D721Med (cell line): ENCODE results near the gene PLPP7.
"Not testable (repeated sequence)": the region's sequence is repeated elsewhere in the genome, so short reads cannot be mapped to it uniquely, and the experiment has no call there.

Experiments used
- DNase-seq: peaks from one replicate; pipeline ENCODE4 v3.0.0; 2011; ENCODE audit warnings: low spot score; ENCODE audit not compliant: insufficient read length
- FAIRE-seq: peaks from 2 replicates; lab custom pipeline; 2011; peaks lifted over from hg19 to GRCh38; lab: Jason Lieb, UNC
- CTCF ChIP-seq: IDR thresholded peaks from 2 replicates; pipeline ENCODE4 v1.5.1; 2012; ENCODE audit warnings: mild to moderate bottlenecking, control low read depth; ENCODE audit not compliant: insufficient read depth; ENCODE audit errors: missing control alignments

The PLPP7 gene

GRCh38 chr9:131346559-131346958, 57.0 kb downstream of the PLPP7 start:
- no peak for TF ChIP-seq CTCF
- FAIRE-seq = no peak

DNA sequence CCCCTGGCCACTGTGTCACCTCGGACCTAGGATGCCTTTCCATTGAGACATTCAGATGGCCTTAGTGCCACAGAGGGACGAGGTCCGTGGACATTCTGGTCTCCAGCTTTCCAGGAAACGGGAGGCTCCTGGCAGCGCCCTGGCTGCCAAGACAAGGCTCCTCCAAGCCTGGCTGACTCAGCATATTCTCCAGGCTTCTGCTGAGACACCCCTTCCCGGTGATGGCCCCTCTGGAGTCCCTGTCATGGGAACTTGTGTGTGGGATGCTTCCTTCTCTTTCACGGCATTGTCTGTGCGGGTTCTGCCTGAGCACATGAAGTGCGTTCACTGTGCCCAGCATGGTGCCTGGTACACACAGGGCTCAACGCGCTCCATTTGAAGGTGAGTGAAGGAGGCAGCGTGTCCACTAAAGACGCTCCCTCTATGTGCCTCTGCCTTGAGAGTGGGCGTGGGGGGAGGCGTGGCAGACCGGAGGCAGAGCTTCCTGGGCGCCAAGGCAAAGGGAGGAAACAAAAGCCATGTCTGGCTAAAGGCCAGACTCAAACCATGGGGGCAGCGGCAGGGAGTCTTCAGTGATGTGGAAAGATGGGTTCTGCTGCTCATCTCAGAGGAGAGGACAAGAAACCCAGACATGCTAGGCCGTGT, 58.0 kb downstream of the PLPP7 start:
- no peak for TF ChIP-seq CTCF
- no peak for DNase-seq
- no peak for FAIRE-seq

More at GRCh38 chr9:131346559-131346958, 57.0 kb downstream of the PLPP7 start:
- no peak for DNase-seq

DNA sequence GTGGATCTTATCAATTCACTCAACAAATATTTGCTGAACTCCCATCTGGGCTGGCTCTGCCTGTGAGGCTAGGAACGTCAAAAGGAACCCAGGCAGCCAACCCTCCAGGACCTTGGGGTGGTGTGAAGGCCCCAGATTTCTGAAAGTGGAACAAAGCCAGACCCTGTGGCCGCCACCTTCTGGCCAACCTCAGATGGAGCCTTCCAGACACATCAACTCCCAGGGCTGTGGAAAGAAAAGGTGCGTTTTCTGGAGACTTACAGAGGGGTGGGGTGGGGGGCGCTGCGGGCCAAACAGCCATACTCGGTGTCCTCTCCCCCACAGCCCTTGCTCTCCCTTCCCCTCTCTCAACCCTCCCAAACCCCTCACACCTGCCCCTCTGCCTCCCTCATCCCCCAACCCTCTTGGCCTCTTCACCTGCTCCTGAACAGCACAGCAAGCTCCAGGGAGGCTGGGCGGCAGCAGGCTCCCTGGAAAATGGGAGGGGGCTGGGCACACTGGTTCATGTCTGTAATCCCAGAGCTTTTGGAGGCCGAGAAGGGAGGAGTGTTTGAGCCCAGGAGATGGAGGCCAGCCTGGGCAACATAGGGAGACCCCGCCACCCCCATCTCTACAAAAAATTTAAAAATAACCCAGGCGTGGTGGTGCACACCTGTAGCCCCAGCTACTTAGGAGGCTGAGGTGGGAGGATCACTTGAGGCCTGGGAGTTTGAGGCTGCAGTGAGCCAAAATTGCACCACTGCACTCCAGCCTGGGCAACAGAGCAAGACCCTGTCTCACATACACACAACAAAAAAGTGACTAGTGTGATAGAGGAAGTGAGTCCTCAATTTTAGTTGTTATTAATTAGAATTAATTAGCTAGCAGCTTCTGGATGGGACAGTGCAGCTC, 59.4 kb downstream of the PLPP7 start:
- TF ChIP-seq CTCF = no peak
- DNase-seq = no peak

DNA sequence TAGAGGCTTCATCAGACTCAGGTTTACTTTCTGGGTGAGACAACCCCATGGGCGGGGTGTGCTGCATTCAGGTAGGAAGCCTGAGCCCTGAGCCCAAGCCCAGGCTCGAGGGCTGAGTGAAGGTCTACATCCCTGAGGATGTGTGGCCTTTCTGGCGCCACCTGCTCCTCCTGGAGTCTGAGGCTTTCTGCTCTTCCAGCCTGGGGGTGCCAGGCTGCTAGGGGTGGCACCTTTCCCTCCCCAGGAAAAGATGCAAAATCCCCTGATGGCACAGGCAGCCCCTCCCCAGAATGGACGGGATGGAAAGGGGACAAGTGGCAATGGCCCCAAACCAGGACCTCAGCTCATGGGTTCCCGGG, 60.0 kb downstream of the PLPP7 start:
- DNase-seq = no peak
- FAIRE-seq = no peak
- TF ChIP-seq CTCF = no peak

More for the DNA sequence above, 59.4 kb downstream of the PLPP7 start:
- FAIRE-seq = no peak

DNA sequence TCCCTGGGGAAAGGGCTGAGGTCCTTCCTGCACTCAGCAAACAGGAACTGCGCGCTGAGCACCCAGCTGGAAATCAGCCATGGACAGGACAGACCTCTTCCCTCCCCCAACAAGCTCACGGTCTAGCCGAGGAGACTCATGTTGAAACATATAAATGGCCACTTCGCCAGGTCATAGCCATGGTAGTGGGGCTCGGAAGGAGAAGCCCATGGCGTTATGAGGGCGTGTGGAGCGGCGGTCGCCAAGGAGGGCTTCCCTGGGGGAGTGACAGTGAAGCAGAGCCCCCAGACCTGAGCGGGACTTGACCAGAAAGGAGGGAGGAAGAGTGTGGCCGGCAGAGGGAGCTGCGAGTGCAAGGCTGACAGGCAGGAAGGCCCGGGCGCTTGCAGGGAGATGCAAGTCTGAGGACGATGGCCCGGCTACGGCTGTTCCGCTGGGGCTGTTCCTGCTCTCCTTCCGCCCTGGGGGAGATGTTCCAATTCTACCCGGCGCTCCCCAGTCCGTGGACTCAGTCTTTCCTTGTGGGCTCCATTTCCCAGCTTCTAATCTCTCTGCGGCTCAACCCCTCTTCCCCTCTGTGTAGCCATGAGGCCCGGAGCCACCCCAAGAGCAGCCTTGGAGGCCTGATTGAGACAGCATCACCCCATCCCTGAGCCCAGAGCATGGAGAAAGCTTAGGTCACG, 60.5 kb downstream of the PLPP7 start:
- TF ChIP-seq CTCF = peak; percentile 85
- FAIRE-seq = no peak

GRCh38 chr9:131356479-131356878, 67.0 kb downstream of the PLPP7 start:
- not testable (repeated sequence) for FAIRE-seq, DNase-seq

More for the DNA sequence above, 60.5 kb downstream of the PLPP7 start:
- peak; percentile 94 for DNase-seq

DNA sequence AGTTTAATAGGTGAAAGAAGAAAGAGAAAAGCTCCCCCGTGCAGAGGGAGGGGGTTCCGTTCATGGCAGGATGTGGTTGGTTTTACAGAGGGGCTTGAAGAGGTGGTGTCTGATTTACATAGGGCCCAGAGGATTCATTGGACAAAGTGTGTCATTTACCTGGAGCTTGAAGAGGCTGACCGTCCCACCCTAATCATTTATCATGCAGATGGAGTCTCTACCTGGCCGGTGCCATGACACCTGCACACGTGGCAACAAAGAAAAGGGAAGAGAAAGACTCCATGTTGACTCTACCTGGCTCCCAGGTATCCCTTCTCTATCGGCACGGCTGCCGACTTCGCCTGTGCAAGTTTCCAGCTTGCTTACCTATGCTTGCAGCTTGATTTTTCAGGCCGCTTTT, 69.0 kb downstream of the PLPP7 start:
- TF ChIP-seq CTCF = no peak
- FAIRE-seq (no peak), DNase-seq (no peak)
